T-cell (primary cell): ENCODE measurements around the gene ZNG1E. TPM values are rescaled to one million over a fixed set of nuclear protein-coding genes. Genes with fewer than 3 reads are reported as not detected.
"Not testable (repeated sequence)": the region's sequence is repeated elsewhere in the genome, so short reads cannot be mapped to it uniquely, and the experiment has no call there.

ENCODE experiments used
- ATAC-seq, 4 experiments: fragments of 200-7000 bp in 3 of 4; fragments of 150-1000 bp in 1 of 4; cut with Tn5 transposase; replicated peaks in 1 of 4; 1 replicate in 3 of 4; 2 replicates in 1 of 4; pipeline ENCODE4 v1.10.0; 2021; ENCODE audit warnings: moderate library complexity in 3 of 4, mild to moderate bottlenecking in 2 of 4, moderate number of reproducible peaks in 1 of 4
- CTCF ChIA-PET, 2 donors: fragments of 300-600 bp; sonication (Branson Sonifier 250); formaldehyde crosslinking; loops; one replicate each; lab custom pipeline; 2022; ENCODE audit warnings: antibody characterized with exemption in 2 of 2; lab: Charles Lee
- POLR2A ChIA-PET, 2 donors: fragments of 300-600 bp; sonication (Branson Sonifier 250); formaldehyde crosslinking; loops; one replicate each; lab custom pipeline; 2022; ENCODE audit warnings: antibody characterized with exemption in 2 of 2; lab: Charles Lee
- DNase-seq, 35 experiments: peaks; one replicate each; pipeline versions ENCODE4 v3.0.0 to v3.0.0-alpha.2; 2013 to 2023
- H3K27ac ChIP-seq: one replicate; pipeline ENCODE4 v1.5.1; 2013; ENCODE audit warnings: low read length
- H3K27me3 ChIP-seq, 2 experiments: replicated peaks in 1 of 2; 1 replicate in 1 of 2; 2 replicates in 1 of 2; pipeline versions ENCODE4 v1.6.1 to v1.7.0; 2013; ENCODE audit warnings: low read length in 1 of 2, mixed read lengths in 1 of 2; ENCODE audit not compliant: control insufficient read depth in 2 of 2, insufficient read depth in 2 of 2; ENCODE audit errors: extremely low read depth in 1 of 2
- H3K36me3 ChIP-seq, 2 donors: 1 replicate in 1 of 2; 2 replicates in 1 of 2; pipeline versions ENCODE4 v1.6.1 to v1.7.0; 2013; ENCODE audit warnings: low read length in 1 of 2; ENCODE audit not compliant: control insufficient read depth in 2 of 2, insufficient read depth in 1 of 2; ENCODE audit errors: extremely low read depth in 1 of 2
- H3K4me1 ChIP-seq, 2 experiments: 1 replicate in 1 of 2; 2 replicates in 1 of 2; pipeline versions ENCODE4 v1.6.1 to v1.7.0; 2013; ENCODE audit warnings: low read length in 2 of 2, mixed read lengths in 1 of 2; ENCODE audit not compliant: insufficient read depth in 2 of 2, control insufficient read depth in 1 of 2; ENCODE audit errors: extremely low read depth in 1 of 2
- H3K4me3 ChIP-seq, 2 donors: 1 replicate in 1 of 2; 2 replicates in 1 of 2; pipeline versions ENCODE4 v1.5.1 to v1.7.0; 2013; ENCODE audit warnings: mild to moderate bottlenecking in 2 of 2, low read length in 1 of 2, moderate library complexity in 1 of 2; ENCODE audit not compliant: control insufficient read depth in 1 of 2; ENCODE audit errors: extremely low read depth in 1 of 2
- H3K9me3 ChIP-seq: 2 replicates; pipeline ENCODE4 v1.7.0; 2013
- H3K27ac Mint-ChIP-seq, 2 donors: one replicate each; pipeline ENCODE4 v1.8.0; 2020 to 2021; ENCODE audit warnings: mild to moderate bottlenecking in 2 of 2, mixed read lengths in 2 of 2
- H3K27me3 Mint-ChIP-seq, 2 donors: one replicate each; pipeline ENCODE4 v1.8.0; 2021 to 2022; ENCODE audit warnings: mixed read lengths in 2 of 2
- H3K36me3 Mint-ChIP-seq: one replicate; pipeline ENCODE4 v1.8.0; 2021; ENCODE audit warnings: mixed read lengths
- H3K4me1 Mint-ChIP-seq, 3 donors: one replicate each; pipeline ENCODE4 v1.8.0; 2020 to 2022; ENCODE audit warnings: mixed read lengths in 3 of 3, mild to moderate bottlenecking in 1 of 3
- H3K4me3 Mint-ChIP-seq, 3 donors: one replicate each; pipeline ENCODE4 v1.8.0; 2020 to 2022; ENCODE audit warnings: mild to moderate bottlenecking in 3 of 3, mixed read lengths in 3 of 3, moderate library complexity in 3 of 3
- H3K9me3 Mint-ChIP-seq, 3 donors: one replicate each; pipeline ENCODE4 v1.8.0; 2020 to 2022; ENCODE audit warnings: mixed read lengths in 3 of 3
- WGBS: methylation state at CpG from one replicate; pipeline ENCODE4 v1.1.5; 2013; ENCODE audit warnings: missing lambda C conversion rate; ENCODE audit not compliant: insufficient coverage; 5-methylcytosine and 5-hydroxymethylcytosine counted together
- total RNA-seq, 35 experiments: library from RNA in 6 of 35; stranded (reverse) in 6 of 35; fragments of 120-200 nt in 1 of 35; gene quantifications; one replicate each; pipeline versions ENCODE4 v1.2.1 to v1.2.4 and lab custom pipeline; 2013 to 2026

The ZNG1E gene
- total RNA-seq, 5 donors from 2014 or later (not counting 1 experiment from before 2014, with no cell fraction given): 32.0 to 53.1 (median 43.9) TPM

GRCh38 chr9:65737096-65737564 lies 61.4 kb downstream of the ZNG1E start, which contains the start of gene FOXD4L4:
Gene FOXD4L4 (plus strand): TSS chr9:65737146. CDS start chr9:65737146, 0 bp downstream.
- H3K27me3 ChIP-seq, POLR2A ChIA-PET, H3K36me3 Mint-ChIP-seq, ATAC-seq, CTCF ChIA-PET, H3K9me3 ChIP-seq, H3K4me1 ChIP-seq, H3K27ac Mint-ChIP-seq, H3K9me3 Mint-ChIP-seq, H3K27me3 Mint-ChIP-seq, H3K4me3 ChIP-seq, H3K36me3 ChIP-seq, H3K4me1 Mint-ChIP-seq, H3K27ac ChIP-seq: not testable (repeated sequence)
- no CpG with 5 or more reads among the region's 38 CpGs for WGBS
- H3K4me3 Mint-ChIP-seq: peak within 1 kb of the TSS in 1 of 3 donors; percentile 38
- peak in 1 of 35 experiments; percentile 0 for DNase-seq

- H3K4me3 ChIP-seq, H3K9me3 ChIP-seq, H3K36me3 Mint-ChIP-seq, H3K9me3 Mint-ChIP-seq, CTCF ChIA-PET, H3K27ac ChIP-seq, H3K27me3 ChIP-seq, H3K4me1 Mint-ChIP-seq, POLR2A ChIA-PET, ATAC-seq, H3K27ac Mint-ChIP-seq, DNase-seq, H3K36me3 ChIP-seq, H3K27me3 Mint-ChIP-seq, H3K4me1 ChIP-seq: not testable (repeated sequence)
- peak overlapping the region in 1 of 3 donors; percentile 38 for H3K4me3 Mint-ChIP-seq
- WGBS: no CpG with 5 or more reads among the region's 27 CpGs
Observed at GRCh38 chr9:65738133-65738532, 62.4 kb downstream of the ZNG1E start.

Other genes with a start within 250 kb of the ZNG1E start
- under 1 TPM in 3 of 5 donors, not detected in 2; 0.38 to 0.59 (median 0.41) TPM for gene FOXD4L4, start 61.2 kb downstream of the ZNG1E start, total RNA-seq